Transverse colon (tissue), 3 donors: ENCODE results near the gene LEPR.

Experiments used
- CTCF ChIP-seq, 5 experiments: fragments of 200-600 bp in 3 of 5; fragments of 450-650 bp in 2 of 5; sonication (generic) in 3 of 5; IDR thresholded peaks; 1 replicate in 2 of 5; 2 replicates in 3 of 5; pipeline ENCODE4 v1.5.1; 2016 to 2017; ENCODE audit warnings: antibody characterized with exemption in 5 of 5, inconsistent platforms in 3 of 5, mild to moderate bottlenecking in 2 of 5, moderate library complexity in 1 of 5
- EP300 ChIP-seq: sonication (generic); formaldehyde crosslinking; IDR thresholded peaks from one replicate; pipeline ENCODE4 v1.6.1; 2017; ENCODE audit warnings: antibody characterized with exemption, low read depth
- POLR2A ChIP-seq: fragments of 450-650 bp; IDR thresholded peaks from one replicate; pipeline ENCODE4 v1.6.1; 2016; ENCODE audit warnings: antibody characterized with exemption, mild to moderate bottlenecking, moderate library complexity

- TF ChIP-seq CTCF (IDR thresholded peaks at IDR 0.05) = no peak
- no peak for TF ChIP-seq POLR2A
- TF ChIP-seq EP300 = no peak
Observed at GRCh38 chr1:65422241-65423203, 2.1 kb downstream of the LEPR start.
